ENCODE results near the gene MYO10.

GRCh38 chr5:16664368-16664767, 271.7 kb downstream of the MYO10 start:
- TF ChIP-seq EZH2phosphoT487 (IDR thresholded peaks at IDR 0.05; ENCODE audit: unreplicated experiment): no peak
- no peak for TF ChIP-seq CTCF (conservative IDR thresholded peaks at IDR 0.05; ENCODE audit: low read depth in 2 of 2)
- no peak for TF ChIP-seq POLR2AphosphoS5 (IDR thresholded peaks at IDR 0.05; ENCODE audit: low read depth)
- TF ChIP-seq EZH2 (IDR thresholded peaks at IDR 0.05; ENCODE audit: low read depth, unreplicated experiment): no peak
- TF ChIP-seq NANOG (IDR thresholded peaks at IDR 0.05; ENCODE audit: borderline replicate concordance): no peak
- no peak for TF ChIP-seq REST (IDR thresholded peaks at IDR 0.05; ENCODE audit: unreplicated experiment)
- TF ChIP-seq, protein P1, sequence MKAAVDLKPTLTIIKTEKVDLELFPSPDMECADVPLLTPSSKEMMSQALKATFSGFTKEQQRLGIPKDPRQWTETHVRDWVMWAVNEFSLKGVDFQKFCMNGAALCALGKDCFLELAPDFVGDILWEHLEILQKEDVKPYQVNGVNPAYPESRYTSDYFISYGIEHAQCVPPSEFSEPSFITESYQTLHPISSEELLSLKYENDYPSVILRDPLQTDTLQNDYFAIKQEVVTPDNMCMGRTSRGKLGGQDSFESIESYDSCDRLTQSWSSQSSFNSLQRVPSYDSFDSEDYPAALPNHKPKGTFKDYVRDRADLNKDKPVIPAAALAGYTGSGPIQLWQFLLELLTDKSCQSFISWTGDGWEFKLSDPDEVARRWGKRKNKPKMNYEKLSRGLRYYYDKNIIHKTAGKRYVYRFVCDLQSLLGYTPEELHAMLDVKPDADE (IDR thresholded peaks at IDR 0.05): no peak
- no peak for TF ChIP-seq CREB1 (CRISPR knock-in tag; IDR thresholded peaks at IDR 0.05; ENCODE audit: low read depth)
- no peak for TF ChIP-seq JUNB (IDR thresholded peaks at IDR 0.05; ENCODE audit: unreplicated experiment)
- no peak for TF ChIP-seq ZNF114 (CRISPR knock-in tag; IDR thresholded peaks at IDR 0.05)

All from GM23338 (cell line).